Esophagus squamous epithelium (tissue), 5 donors: ENCODE measurements around the gene CYP17A1. TPM values are rescaled to one million over a fixed set of nuclear protein-coding genes. Genes with fewer than 3 reads are reported as not detected.

Experiments
- DNase-seq: peaks from one replicate; lab custom pipeline; 2025; lab: John Stamatoyannopoulos, UW
- H3K27ac ChIP-seq, 4 donors: fragments of 200-600 bp; sonication (generic); one replicate each; pipeline ENCODE4 v1.5.1; 2016 to 2019; ENCODE audit warnings: mild to moderate bottlenecking in 1 of 4
- H3K27me3 ChIP-seq, 4 donors: fragments of 200-600 bp; sonication (generic); 1 replicate in 3 of 4; 2 replicates in 1 of 4; pipeline versions ENCODE4 v1.5.1 to v1.6.0; 2017 to 2021; ENCODE audit warnings: antibody characterized with exemption in 1 of 4
- H3K36me3 ChIP-seq, 3 donors: fragments of 200-600 bp; sonication (generic); one replicate each; pipeline ENCODE4 v1.5.1; 2016 to 2019
- H3K4me1 ChIP-seq, 3 donors: fragments of 200-600 bp; sonication (generic); one replicate each; pipeline ENCODE4 v1.5.1; 2017 to 2019
- H3K4me3 ChIP-seq, 4 donors: fragments of 200-600 bp; sonication (generic); 1 replicate in 3 of 4; 2 replicates in 1 of 4; pipeline ENCODE4 v1.5.1; 2016 to 2019; ENCODE audit warnings: mild to moderate bottlenecking in 2 of 4, moderate library complexity in 1 of 4
- H3K9me3 ChIP-seq, 3 donors: fragments of 200-600 bp; sonication (generic); one replicate each; pipeline ENCODE4 v1.5.1; 2016 to 2019
- CTCF ChIP-seq, 6 experiments: fragments of 450-650 bp in 4 of 6; fragments of 200-600 bp in 2 of 6; sonication (generic) in 2 of 6; IDR thresholded peaks; one replicate each; pipeline ENCODE4 v1.5.1; 2016 to 2019; ENCODE audit warnings: antibody characterized with exemption in 6 of 6, mild to moderate bottlenecking in 4 of 6, moderate library complexity in 4 of 6
- POLR2A ChIP-seq, 4 donors: fragments of 450-650 bp; IDR thresholded peaks; one replicate each; pipeline ENCODE4 v1.6.1; 2017; ENCODE audit warnings: antibody characterized with exemption in 4 of 4, mild to moderate bottlenecking in 4 of 4, moderate library complexity in 3 of 4
- WGBS, 2 donors: methylation state at CpG; one replicate each; pipeline ENCODE4 v1.1.5; 2018; 5-methylcytosine and 5-hydroxymethylcytosine counted together
- intact Hi-C: fragments of 100-400 bp; cut with DNase I; formaldehyde crosslinking; loops from one replicate; pipeline ENCODE4 v1.15.0; 2022
- total RNA-seq, 4 donors: library from RNA; depleted of rRNA; stranded (reverse); fragments of >200 nt; gene quantifications; one replicate each; pipeline ENCODE4 v1.1.0, GENCODE V29; 2016
- donor health status: DM: yes; HTN: yes; CAD: no.

CYP17A1 gene
- total RNA-seq, 4 donors from 2014 or later = not detected

GRCh38 chr10:102870221-102870620, 33.0 kb upstream of the CYP17A1 start:
- Histone ChIP-seq H3K27ac (no peak overlapping the region), H3K4me3 (peak overlapping the region in 2 of 4 donors; percentile 60 to 66), H3K36me3 (no peaks in the 10 kb centered on the region), H3K27me3 (no peaks in the 10 kb centered on the region), H3K9me3 (no peaks in the 10 kb centered on the region), H3K4me1 (peaks cover 0 to 19% (median 7%) of the 10 kb centered on the region in 3 donors)
- 84 to 90% methylated on average over 10 of the region's 10 CpGs for WGBS, 2 donors
- intact Hi-C loops = no loop called here
- no peak for DNase-seq
- TF ChIP-seq POLR2A (IDR thresholded peaks at IDR 0.05) = no peak
- no peak for TF ChIP-seq CTCF (IDR thresholded peaks at IDR 0.05)

DNA sequence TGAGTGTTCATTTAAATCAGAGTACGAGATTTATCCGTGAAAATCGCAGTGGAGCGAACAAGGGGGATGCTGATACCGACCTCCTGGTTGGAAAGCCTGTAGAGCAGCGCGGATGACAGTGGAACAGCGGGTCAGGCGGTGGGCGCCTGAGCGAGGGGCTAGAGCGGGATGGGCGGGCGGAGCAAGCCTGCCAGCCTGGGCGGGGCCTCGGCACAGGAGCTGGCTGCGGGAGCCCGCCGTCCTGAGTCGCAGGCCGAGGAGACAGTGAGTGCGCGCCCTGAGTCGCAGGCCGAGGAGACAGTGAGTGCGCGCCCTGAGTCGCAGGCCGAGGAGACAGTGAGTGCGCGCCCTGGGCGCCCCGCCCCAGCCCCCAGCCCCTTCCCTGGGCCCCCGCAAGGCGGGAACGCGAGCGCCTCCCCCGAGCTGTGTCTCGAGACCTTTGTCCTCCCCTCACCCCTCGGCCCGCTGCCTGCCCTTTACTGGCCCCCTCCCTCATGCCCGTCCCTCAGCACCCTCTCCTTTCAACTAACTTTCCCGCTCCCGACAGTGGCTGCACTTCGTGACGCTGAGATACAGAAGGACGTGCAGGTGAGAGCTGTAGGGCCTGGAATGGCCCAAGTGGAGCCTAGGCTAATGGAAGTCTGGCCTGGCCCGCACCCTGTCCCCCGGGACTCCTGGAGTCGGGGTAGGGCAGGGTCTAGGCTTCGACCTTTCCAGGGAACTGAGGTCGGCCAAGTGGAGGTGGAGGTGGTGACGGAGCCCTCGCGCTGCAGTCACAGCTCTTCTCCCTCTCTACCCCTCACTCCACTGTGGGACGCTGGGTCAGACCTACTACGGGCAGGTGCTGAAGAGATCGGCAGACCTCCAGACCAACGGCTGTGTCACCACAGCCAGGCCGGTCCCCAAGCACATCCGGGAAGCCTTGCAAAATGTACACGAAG, 32.3 kb upstream of the CYP17A1 start, which contains the start of gene AS3MT:
Gene AS3MT, plus strand, starts transcription at position 213 of the 941 bp plus-strand sequence. Its CDS starts 123 bp downstream, at position 336.
- TF ChIP-seq CTCF (IDR thresholded peaks at IDR 0.05) = no peak
- TF ChIP-seq POLR2A (IDR thresholded peaks at IDR 0.05) = no peak
- intact Hi-C loops = no loop called here
- no peak for DNase-seq
- Histone ChIP-seq H3K27me3 (no peaks in the 10 kb centered on the region), H3K4me3 (peak within 1 kb of the TSS; percentile 35 to 66 (median 55)), H3K27ac (peak within 1 kb of the TSS; percentile 16 to 54 (median 44)), H3K9me3 (no peaks in the 10 kb centered on the region), H3K4me1 (peaks cover 0 to 19% (median 7%) of the 10 kb centered on the region in 3 donors), H3K36me3 (peaks cover 0 to under 1% (median 0%) of the 10 kb centered on the region in 3 donors)
- 7 to 20% methylated on average over 15 to 27 of the region's 63 CpGs for WGBS, 2 donors

DNA sequence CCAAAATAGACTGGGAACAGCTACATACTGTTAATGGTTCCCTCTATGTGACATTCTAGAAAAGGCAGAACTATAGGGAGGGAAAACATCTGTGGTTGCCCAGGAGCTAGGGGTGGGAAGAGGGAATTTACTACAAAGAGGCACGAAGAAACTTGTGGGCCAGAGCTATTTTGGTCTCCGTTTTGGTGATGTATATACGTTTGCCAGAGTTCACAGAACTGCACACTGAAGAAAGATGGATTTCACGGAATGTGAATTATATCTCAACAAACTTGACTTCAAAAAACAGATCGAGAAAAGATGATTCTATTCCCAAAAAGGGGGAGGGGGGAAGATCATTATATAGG, 31.7 kb upstream of the CYP17A1 start:
- DNase-seq = no peak
- Histone ChIP-seq H3K4me1 (peaks cover 0 to 19% (median 7%) of the 10 kb centered on the region in 3 donors), H3K9me3 (no peaks in the 10 kb centered on the region), H3K4me3 (peak overlapping the region; percentile 35 to 66 (median 55)), H3K27me3 (no peaks in the 10 kb centered on the region), H3K36me3 (peaks cover 0 to 7% (median 0%) of the 10 kb centered on the region in 3 donors), H3K27ac (peak overlapping the region; percentile 16 to 54 (median 44))
- intact Hi-C loops = no loop called here
- TF ChIP-seq CTCF (IDR thresholded peaks at IDR 0.05) (no peak), POLR2A (IDR thresholded peaks at IDR 0.05) (no peak)
- 12 to 20% methylated on average over 5 of the region's 5 CpGs for WGBS, 2 donors

DNA sequence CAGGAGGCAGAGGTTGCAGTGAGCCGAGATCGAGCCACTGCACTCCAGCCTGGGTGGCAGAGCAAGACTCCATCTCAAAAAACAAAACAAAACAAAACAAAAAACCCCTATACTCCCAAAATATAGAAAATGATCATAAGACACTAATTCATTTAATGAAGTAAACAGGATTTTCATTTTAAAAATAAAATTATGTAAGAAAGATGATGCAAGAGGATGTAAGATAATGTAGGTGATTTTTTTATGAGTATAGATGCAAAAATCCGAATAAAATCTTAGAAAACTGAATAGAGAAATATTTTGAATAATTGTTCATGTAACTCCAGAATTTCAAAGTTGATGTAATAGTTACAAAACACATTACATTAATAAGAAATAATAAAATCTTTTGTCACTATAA, 28.4 kb upstream of the CYP17A1 start:
- no peak for DNase-seq
- intact Hi-C loops = no loop called here
- peaks cover 0 to 19% (median 7%) of the 10 kb centered on the region in 3 donors for H3K4me1 ChIP-seq
- no peaks in the 10 kb centered on the region for H3K9me3 ChIP-seq
- peaks cover 4 to 39% (median 8%) of the 10 kb centered on the region in 3 donors for H3K36me3 ChIP-seq
- no peaks in the 10 kb centered on the region for H3K27me3 ChIP-seq
- no peak overlapping the region for H3K27ac ChIP-seq
- 82 to 84% methylated on average over 3 of the region's 3 CpGs for WGBS, 2 donors
- H3K4me3 ChIP-seq = no peak overlapping the region
- no peak for TF ChIP-seq CTCF (IDR thresholded peaks at IDR 0.05)
- no peak for TF ChIP-seq POLR2A (IDR thresholded peaks at IDR 0.05)

GRCh38 chr10:102863660-102864059, 26.4 kb upstream of the CYP17A1 start:
- H3K27ac ChIP-seq = no peak overlapping the region
- TF ChIP-seq CTCF (IDR thresholded peaks at IDR 0.05) (no peak), POLR2A (IDR thresholded peaks at IDR 0.05) (no peak)
- DNase-seq = no peak
- WGBS, 2 donors = 74 to 75% methylated on average over 2 of the region's 2 CpGs
- peaks cover 0 to 1% (median 0%) of the 10 kb centered on the region in 3 donors for H3K4me1 ChIP-seq
- intact Hi-C loops = no loop called here
- no peaks in the 10 kb centered on the region for H3K27me3 ChIP-seq
- no peak overlapping the region for H3K4me3 ChIP-seq
- H3K36me3 ChIP-seq = peaks cover 4 to 50% (median 8%) of the 10 kb centered on the region in 3 donors
- H3K9me3 ChIP-seq = no peaks in the 10 kb centered on the region
